Measurements from ENCODE around the gene BHLHA15. TPM values are rescaled to one million over a fixed set of nuclear protein-coding genes. Genes with fewer than 3 reads are reported as not detected.
"Not testable (repeated sequence)": the region's sequence is repeated elsewhere in the genome, so short reads cannot be mapped to it uniquely, and the experiment has no call there.

The BHLHA15 gene
- total RNA-seq, 1 experiment from 2014 or later = not detected

DNA sequence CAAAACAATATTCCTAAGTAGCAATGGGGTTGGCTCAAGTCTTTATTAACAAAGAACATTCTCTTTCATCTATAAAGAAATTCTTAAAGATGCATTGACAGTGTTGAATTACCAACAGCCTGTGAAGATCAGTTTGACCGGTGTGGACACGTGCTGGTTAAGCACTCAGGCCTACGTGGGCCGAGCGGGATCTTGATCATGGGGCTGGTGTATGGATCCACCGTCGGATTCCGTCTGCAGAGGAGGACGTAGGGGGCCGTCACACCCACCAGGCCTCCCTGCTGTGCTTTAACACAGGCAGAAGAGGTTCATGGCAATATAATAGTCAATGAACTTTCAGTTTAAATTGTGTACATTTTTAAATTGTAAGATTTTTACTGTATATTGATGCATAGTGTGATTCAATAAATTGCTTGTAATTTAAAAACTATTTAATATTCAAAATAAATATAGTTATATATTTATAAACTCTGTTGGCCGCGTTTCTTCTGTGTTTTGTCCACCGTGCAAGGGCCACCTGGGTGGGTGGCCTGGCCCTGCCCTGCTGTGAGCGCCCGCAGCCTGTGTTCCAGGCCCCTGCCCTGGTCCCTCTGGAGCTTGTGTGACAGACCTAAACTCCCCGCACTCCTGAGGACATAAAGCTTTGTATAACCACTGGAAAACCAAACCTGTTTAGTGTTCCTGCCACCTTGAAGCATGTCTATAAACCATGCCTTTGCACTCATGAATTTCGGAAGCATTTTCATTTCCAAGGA, 1.9 kb upstream of the BHLHA15 start:
- no peak for DNase-seq (ENCODE audit: low read depth)

DNA sequence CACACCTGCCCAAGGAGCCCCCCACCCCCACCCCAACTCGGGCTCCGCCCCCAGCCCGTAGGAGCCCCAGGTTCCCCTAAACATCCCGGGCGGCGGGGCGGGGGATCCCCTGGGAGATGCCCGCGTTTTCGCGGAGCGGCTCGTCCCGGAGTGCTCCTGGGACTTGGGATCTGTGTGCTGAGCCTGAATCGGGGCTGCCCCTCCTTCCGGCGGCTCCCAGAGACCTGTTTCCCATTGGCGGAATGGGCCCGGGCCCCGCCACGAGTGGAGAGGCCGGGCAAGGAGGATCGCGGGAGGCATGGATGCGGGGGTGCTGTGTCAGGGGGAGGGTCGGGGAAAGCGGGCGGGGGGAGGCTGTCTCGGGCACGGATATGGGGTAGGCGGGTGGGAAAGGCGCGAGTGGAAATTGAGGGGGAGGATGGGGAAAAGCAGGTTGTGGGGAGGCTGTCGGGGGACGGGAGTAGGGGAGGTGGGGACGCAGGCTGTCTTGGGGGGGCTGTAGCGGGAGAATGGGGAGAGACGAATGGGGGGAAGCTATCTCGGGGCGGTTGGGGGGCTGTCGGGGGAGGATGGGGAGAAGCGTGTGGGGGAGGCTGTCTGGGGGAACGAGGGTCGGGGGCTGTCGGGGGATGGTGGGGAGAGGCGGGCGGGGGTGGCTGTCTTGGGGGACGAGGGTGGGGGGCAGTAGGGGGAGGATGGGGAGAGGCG, 572 bp upstream of the BHLHA15 start:
- DNase-seq (ENCODE audit: low read depth) = no peak

DNA sequence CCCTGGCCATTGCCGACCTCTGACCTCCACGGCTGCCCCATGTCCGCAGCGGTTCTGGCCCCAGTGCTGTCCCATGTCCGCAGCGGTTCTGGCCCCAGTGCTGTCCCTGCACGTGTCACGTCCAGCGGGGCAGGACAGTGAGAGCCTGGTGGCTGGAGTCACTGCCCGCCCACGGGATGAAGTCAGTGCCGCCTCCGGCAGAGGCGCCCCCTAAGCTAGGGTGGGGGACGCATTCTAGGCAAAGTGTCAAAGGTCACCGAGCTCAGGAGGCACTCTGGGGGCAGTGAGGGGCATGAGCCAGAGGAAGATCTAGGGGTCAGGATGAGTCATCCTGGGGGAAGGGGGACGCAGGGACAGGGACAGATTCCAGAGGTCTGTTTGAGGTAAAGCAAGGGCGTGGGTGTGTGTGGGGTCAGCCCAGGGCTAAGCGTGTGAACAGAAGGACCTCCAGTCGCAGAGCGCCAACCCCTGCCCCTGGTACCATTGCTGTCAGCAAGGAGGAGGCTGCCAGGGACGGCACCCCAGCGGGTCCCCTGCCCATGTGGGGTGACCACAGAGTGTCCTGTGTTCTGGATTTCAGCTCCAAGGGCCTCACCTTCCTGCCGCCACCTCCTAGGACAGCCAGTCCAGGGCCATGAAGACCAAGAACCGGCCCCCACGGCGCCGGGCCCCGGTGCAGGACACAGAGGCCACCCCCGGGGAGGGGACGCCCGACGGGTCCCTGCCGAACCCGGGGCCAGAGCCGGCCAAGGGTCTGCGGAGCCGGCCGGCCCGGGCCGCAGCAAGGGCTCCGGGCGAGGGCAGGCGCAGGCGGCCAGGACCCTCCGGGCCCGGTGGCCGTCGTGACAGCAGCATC, 665 bp downstream of the BHLHA15 start:
- DNase-seq (ENCODE audit: low read depth) = no peak

DNA sequence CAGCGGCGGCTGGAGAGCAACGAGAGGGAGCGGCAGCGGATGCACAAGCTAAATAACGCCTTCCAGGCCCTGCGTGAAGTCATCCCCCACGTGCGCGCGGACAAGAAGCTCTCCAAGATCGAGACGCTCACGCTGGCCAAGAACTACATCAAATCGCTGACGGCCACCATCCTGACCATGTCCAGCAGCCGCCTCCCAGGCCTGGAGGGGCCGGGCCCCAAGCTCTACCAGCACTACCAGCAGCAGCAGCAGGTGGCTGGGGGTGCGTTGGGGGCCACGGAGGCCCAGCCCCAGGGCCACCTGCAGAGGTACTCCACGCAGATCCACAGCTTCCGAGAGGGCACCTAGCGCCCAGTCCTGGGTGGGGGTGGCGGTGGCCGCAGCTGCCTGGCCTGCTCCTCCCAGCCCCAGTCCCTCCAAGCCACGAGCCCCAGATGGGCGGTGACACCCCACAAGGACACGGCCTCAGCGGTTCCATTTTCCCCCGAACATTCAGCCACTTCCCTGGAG, 1.3 kb downstream of the BHLHA15 start:
- DNase-seq (ENCODE audit: low read depth) = no peak

DNA sequence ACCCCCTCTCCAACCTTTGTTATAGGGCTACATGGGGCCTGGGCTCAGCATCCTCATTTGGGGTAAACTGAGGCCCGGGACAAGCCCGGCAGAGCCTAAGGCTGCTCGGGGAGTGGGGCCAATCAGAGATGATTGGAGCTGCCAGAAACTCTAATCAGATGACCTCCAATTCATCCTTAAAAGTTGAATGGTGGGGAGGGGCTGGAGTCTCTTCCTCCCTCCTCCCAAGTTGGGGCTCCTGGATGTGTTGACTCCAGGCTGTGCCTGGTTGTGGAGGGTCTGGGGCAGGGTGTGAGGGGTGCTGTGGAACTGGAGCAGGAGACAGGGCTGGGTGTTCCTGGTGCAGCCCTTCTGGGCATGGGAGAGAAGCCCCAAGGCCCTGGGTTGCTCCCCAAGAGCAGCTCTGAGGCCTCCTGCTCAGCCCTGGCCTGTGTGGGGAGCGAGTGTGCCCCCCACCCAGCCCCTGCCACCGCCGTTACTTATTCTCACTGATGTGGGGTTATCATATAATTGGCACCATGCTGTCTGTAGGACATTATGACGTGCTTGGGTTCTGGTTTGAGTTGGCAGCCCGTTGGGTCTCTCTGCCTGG, 2.2 kb downstream of the BHLHA15 start:
- no peak for DNase-seq (ENCODE audit: low read depth)

DNA sequence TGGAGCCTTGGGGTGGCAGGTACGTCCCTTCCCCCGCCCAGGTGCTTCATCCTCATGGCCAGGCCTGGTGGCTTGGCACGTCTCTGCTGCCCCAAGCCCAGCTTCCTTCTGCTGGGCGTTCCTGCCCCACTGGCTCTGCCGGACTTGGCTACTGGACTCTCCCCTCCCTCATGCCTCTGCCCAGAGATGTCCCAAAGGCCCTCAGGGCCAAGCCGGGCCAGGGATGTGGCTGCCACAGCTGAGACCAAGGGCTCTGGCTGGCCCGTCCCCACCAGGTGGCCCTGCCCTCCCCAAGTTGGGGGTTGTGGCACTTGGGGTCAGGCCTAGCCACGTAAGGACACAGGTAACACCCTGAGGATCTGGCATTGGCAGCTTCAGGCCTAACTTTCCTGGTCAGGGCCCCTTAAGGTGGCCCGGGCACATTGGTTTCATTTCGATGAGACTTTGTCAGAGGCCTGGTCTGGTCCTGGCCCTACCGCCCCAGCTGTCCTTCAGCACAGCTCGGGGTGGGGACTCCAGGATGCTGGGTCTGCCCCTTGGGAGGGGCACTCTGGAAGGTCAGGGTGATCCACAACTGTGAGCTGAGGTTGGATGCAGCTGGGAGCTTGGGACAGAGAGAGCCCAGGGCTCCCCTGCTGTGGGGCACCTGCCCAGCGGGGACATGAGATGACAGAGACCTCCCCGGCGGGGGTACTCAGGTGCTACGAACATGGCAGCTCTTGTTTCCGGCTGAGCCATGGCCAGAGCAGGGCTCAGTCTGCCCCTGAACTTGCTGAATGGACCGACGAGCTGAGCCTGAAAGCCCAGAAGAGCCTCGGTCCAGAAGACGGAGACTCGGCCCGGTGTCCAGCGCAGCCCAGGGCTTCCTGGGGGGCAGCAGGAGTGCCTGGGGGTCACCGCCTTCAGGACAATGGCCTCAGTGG, 2.9 kb downstream of the BHLHA15 start:
- no peak for DNase-seq (ENCODE audit: low read depth)

DNA sequence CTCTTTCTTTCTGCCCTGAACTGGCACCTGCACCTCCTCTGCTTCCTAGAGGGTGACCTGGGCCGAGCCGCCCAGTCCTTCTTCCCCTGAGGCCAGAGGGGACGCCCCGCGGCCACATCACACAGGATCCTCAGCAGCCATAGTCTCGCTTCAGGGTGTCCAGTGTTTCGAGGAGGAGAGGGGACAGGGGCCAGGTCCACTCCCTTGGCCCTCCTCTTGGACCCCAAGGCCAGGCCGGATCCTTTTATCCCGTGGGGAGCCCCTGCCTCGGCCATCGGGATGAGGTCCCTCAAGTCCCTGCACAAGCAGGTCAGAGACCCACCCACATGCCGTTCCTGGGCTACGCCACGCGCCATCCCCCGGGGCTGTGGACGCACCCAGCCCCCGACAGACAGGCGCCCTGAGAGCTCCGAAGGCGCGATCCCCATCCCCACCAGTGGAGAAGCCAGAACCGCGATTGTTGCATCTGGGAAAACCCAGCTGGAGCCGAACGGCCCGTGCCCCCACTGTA, 3.6 kb downstream of the BHLHA15 start:
- no peak for DNase-seq (ENCODE audit: low read depth)

DNA sequence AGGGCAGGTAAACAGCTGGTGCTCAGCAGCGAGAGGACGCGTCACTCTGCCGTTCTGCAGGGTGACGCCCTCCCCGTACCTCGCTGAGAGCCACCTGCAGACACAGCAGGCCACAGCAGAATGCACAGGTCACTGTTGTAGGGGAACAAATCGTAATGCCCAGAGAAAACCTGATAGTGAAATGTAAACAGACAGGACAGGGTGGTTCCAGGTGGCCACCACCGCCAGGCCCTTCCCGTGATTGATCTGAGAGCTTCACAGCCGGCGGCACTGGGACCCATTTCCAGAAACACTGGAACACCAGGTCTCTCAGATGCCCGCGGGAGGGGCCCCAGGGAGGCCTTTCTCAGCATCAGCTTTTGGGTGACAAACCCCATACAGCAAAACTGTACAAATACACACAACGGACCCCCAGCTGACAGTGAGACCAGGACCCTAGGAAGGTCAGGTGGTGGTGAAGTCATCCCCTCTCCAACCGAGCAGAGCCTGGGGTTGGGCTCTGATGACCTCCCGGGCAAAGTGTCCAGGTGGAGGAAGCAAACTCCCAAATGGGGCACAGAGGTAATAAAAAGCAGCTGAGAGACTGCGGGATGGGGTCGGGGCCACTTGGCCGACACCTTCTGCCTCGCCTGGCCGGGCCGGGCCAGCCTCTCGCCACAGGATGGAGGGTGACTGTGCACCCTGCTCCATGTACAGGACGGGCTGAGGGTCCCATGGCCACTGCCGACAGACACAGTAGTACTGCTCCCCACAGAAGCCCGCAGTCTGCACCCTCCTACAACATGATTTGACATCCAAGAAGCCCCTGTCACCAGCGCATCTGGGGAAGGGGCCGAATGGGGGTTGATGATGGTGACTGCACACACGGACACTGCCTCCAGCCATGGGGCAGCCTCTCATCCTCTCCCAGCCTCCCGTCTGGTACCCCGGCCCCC, 4.6 kb downstream of the BHLHA15 start:
- no peak for DNase-seq (ENCODE audit: low read depth)

DNA sequence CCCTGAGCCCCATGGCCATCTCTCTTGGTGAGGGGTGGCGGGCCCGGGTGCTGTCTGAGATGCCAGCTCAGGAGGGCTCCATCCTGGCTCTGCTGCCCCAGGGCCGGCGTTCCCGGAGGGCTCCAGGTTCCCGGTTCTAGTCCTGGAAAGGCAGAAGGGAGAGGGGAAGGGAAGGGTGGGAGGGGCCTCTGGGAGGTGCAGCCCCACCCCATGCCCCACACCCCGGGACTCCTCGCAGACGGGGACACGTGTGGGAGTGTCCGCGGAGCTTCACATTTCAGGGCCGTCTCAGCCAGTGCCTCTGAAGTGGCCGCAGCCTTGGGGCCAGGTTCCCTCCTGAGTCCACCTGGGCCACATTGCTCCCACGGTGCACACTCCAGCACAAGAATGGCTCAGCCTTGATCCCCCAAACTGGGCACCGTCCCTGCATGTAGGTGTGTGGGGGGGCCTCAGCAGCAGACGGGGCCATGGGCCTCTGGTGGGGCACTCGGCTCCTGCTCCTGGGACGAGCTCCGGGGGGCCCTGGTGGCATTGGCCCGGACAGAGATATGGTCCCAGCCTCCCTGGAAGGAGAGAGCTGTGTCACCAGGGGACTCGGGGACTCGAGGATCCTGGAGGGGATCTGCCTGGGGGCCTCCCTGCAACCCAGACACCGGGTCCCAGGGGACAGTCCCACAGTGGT, 5.8 kb downstream of the BHLHA15 start:
- no peak for DNase-seq (ENCODE audit: low read depth)

DNA sequence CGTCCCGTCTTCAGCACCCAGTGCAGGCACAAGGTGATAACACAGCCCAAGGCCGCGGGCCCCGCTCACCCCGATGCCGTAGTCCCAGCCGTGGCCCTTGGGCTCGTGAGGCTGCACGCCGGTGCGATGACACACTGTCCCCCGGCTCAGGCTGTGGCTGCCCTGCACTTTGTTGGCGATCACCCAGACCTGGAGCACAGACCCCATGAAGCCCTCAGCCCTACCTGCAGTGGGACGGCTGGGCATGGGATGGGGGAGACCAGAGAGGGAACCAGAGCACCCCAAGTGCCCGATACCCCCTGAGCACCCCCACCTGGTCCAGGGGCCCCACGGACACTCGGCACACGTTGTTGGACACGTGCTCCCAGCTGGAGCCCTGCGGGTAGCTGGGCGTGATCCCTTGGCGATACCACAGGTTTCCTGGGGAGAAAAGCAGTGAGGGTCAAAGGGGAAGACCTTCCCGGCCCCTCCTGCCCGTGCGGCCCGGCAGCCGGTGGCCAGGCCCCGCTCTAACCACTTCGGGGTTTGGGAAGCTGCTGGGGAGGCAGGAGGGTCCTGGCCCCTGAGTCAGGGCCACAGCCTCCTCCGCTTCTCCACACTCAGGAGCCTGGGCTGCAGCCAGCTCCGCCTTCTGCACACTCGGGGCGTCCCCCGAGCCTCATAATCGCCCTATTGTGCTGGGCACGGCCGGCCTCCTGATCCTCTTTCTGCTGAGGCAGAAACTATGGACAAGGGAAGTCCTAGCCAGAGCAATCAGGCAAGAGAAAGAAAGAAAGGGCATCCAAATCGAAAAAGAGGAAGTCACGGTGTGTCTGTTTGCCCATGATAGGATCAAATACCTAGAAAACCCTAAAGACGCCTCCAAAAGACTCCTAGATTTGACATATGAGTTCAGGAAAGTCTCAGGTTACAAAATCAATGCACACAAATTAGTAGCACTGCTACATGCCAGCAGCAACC, 6.7 kb downstream of the BHLHA15 start:
- no peak for DNase-seq (ENCODE audit: low read depth)

DNA sequence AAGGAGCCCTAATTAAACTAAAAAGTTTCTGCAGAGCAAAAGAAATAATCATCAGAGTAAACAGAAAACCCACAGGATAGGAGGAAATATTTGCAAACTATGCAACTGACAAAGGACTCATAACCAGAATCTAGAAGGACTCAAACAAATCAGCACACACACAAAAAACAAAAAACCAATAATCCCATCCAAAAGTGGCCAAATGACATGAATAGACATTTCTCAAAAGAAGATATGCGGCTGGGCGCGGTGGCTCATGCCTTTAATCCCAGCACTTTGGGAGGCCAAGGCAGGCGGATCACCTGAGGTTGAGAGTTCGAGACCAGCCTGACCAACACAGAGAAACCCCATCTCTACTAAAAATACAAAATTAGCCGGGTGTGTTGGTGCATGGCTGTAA, 8.1 kb downstream of the BHLHA15 start:
- not testable (repeated sequence) for DNase-seq (ENCODE audit: low read depth)

DNA sequence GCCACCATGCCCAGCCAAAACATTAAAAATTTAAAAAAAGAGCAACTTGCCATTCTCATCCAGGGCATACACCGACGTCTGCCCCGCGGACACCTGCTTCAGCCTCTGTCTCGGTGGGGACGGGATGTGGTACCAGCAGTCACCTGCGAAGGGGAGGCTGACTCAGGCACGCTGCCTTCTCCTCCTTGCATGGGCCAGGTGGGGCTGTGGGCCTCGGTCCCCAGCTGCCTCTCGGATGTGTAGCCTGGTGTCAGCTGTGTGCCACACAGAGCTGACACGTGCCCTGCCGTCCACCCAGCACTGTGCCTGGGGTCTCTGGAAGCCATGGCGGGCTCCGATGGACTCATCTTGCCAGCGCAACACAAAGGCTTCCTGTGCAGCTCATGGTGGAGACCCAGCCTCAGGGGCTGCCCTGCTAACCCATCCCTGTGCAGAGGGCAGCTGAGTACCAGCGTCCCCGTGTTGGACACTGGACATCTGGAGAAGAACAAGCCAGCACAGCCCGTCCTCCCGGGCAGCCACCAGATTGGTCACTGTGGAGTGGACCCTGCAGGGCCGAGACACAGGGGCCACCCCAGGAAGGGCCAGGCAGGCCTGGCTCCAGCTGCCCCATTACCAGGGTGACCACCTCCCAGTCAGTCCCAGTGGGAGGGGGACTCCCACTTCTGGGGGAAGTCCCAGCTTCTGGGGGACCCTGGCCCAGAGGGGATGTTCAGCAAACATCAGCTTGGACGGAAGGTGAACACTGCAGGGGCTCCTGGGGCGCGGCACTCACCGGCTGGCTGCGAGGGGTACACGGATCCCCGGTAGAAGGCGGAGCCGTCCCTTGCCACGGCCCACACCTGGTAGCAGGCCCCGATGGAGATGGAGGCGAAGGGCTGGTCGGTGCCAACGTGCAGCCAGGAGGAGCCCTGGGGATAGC, 10.6 kb downstream of the BHLHA15 start:
- DNase-seq (ENCODE audit: low read depth) = no peak

DNA sequence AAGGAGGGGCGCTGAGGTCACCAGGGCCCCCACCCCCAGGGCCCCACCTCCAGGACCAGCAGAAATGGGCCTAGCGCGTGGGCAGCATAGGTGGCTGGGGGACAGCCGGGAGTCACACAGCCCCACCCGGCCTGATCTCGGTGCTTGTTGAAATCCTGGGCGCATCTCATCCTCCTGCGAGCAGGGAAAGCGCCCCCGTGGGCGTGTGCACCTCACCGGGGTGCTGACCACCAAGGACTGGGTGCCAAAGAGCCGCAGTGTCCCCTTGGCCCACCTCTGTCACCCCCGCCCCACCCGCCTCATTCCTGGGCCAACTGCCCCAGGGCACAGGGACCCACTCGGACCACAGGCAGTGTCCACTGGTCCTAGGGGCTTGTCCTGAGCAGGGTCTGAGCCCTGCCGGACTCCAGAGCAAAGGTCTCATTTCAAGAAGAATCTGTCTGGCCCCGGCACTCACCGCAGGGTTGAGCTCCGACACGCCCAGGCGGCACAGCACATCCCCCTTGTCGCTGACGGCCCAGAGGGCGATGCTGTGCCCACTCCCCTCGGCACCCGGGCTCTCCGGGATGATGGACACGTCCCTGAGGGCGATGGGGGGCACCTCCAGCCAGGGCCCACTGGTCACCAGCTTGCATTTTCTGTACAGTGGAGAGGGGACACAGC, 11.4 kb downstream of the BHLHA15 start:
- DNase-seq (ENCODE audit: low read depth) = no peak

DNA sequence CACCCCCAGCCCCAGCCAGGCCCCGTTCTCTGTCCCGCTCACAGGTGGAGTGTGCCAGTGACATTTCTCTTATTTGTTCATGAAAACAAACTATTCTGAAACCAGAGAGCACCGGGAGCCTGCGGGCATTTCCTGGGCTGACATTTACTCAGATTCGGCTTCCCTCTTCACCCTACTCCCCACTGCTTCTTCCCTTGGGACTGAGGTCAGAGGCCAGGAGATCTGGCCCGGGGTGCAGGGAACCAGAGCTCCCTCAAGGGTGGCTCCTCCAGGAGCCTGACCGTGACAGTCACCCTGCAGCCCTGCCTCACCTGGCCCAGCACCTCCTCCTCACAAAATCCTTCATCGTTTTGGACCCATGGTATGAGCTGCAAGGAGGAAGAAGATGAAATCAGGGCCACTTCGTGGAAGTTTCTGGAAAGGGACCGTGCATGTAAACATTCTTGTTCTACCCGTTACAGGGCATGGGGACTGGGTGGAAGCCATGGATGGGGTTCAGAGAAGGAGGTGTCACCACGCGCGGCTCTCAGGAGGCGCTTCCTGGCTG, 12.2 kb downstream of the BHLHA15 start:
- no peak for DNase-seq (ENCODE audit: low read depth)

DNA sequence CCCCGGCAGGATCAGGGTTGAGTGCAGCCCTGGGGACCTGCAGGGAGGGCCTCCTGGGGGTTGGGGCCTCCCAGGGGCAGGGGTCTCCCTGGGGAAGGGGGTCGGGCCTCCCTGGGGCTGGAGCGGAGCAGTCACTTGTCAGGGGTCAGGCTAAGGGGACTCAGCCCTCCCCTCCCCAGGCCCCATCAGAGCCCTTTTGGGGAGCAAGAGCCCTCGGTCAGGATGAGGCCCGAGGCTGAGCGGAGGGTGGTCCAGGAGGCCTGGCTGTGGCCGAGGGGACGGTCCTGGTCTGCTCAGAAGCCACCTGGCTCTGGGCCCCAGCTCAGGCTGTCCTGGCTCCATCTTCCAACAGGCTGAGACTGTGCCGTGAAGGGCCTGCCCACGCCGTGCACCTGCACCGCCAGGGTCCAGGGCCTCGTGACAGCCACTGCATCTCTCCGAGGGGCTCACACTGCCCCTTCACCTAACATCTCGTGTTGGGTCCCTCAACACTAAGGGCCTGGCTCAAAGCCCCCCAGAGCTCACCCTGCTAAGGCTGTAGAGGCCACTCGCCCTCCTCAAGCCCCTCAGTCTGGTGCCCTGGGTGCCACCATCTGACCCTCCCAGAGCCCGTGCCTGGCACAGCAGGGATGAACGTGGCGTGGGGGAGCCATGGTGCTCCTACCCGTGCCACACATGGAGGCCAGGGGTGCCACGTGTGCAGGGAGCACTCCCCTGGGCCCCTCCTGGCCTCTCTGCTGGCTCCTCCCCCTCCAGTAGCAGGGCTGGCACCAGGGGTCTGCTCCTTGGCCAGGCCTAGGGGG, 12.9 kb downstream of the BHLHA15 start:
- DNase-seq (ENCODE audit: low read depth) = no peak
